Parathyroid adenoma (tissue), 2 donors: ENCODE measurements around the gene ZCCHC14.
"Not testable (repeated sequence)": the region's sequence is repeated elsewhere in the genome, so short reads cannot be mapped to it uniquely, and the experiment has no call there.

ENCODE experiments used
- H2AFZ ChIP-seq: fragments of 300-600 bp; sonication (generic); one replicate; pipeline ENCODE4 v1.7.0; 2017; ENCODE audit warnings: antibody characterized with exemption, mild to moderate bottlenecking
- H3K27ac ChIP-seq: fragments of 300-600 bp; sonication (generic); one replicate; pipeline ENCODE4 v1.7.0; 2017
- H3K27me3 ChIP-seq: fragments of 300-600 bp; sonication (generic); one replicate; pipeline ENCODE4 v1.7.0; 2017; ENCODE audit warnings: low read length; ENCODE audit not compliant: control insufficient read depth, insufficient read depth
- H3K36me3 ChIP-seq: fragments of 300-600 bp; sonication (generic); one replicate; pipeline ENCODE4 v1.7.0; 2017; ENCODE audit warnings: low read length; ENCODE audit not compliant: control insufficient read depth, insufficient read depth
- H3K4me1 ChIP-seq: fragments of 300-600 bp; sonication (generic); one replicate; pipeline ENCODE4 v1.7.0; 2017; ENCODE audit warnings: control low read depth
- H3K4me2 ChIP-seq: fragments of 300-600 bp; sonication (generic); one replicate; pipeline ENCODE4 v1.7.0; 2017; ENCODE audit warnings: low read length
- H3K4me3 ChIP-seq: fragments of 300-600 bp; sonication (generic); one replicate; pipeline ENCODE4 v1.7.0; 2017; ENCODE audit warnings: low read depth, low read length
- H3K79me2 ChIP-seq: fragments of 300-600 bp; sonication (generic); one replicate; pipeline ENCODE4 v1.7.0; 2017; ENCODE audit warnings: control low read depth
- H3K9ac ChIP-seq: fragments of 300-600 bp; sonication (generic); one replicate; pipeline ENCODE4 v1.7.0; 2017; ENCODE audit warnings: mild to moderate bottlenecking
- H3K9me3 ChIP-seq: fragments of 300-600 bp; sonication (generic); one replicate; pipeline ENCODE4 v1.7.0; 2017; ENCODE audit warnings: low read length; ENCODE audit not compliant: control insufficient read depth
- TF ChIP-seq, protein P1 (sequence below): fragments of 300-600 bp; sonication (generic); IDR thresholded peaks from one replicate; pipeline ENCODE4 v1.7.0; 2017; ENCODE audit warnings: antibody characterized with exemption, mild to moderate bottlenecking
- donor health status: primary hyperparathyroidism.

The ZCCHC14 gene

DNA sequence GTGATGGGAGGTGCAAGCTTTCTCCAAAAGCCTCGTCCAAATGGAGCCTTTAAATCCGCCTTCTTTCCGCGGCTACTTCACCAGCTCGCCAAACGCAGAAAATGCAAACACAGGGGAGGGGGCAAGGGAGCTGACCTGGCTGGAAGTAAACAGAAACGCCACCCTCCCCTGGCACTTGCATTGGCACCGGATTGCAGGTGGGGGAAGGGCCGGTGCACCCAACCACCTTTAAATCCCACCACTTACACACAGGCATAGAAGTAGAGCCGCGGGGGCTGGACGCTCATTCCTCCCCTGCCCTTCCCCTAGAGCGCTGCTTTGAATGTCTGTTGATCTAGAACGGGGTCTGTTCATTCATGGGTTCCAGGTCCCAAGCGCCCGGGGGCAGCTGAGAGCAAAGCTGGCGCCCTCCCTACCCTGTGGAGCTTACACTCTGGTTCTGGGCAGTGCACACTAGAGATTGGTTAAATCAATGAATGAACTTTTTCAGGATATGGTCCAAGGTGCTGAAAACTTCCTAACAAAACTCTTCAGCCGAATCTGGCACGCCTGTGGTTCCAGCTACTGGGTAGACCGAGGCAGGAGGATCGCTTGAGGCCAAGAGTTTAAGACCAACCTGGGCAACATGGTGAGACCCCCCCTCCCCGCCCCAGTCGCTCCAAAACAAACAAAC is 920 bp upstream of the ZCCHC14 start:
- no peak overlapping the region for H3K9ac ChIP-seq

DNA sequence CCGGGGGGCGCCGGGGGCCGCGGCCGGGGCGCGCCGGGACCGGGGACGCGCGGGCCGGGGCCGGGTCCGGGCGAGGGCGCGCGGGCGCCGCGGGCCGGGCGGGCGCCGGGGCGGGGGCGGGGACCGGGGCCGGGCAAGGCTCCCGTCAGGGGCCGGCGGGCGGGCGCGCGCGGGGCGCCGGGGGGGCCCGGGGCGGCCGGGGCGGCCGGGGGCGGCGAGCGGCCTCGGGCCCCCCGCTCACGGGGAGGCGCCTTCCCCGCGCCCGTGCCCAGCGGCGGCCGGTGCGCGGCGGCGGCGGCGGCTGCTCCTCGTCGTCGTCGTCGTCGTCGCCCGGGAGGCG is 563 bp downstream of the ZCCHC14 start:
- peaks cover 26% of the 10 kb centered on the region for H3K4me1 ChIP-seq
- H3K9me3 ChIP-seq, result no peaks in the 10 kb centered on the region
- H3K4me2 ChIP-seq, result no peak overlapping the region
- H3K79me2 ChIP-seq, result peaks cover 17% of the 10 kb centered on the region
- no peaks in the 10 kb centered on the region for H3K27me3 ChIP-seq
- no peak overlapping the region for H3K4me3 ChIP-seq
- H2AFZ ChIP-seq, result no peak overlapping the region
- no peak overlapping the region for H3K9ac ChIP-seq
- H3K27ac ChIP-seq, result no peak overlapping the region
- H3K36me3 ChIP-seq, result no peaks in the 10 kb centered on the region
- TF ChIP-seq, protein P1, sequence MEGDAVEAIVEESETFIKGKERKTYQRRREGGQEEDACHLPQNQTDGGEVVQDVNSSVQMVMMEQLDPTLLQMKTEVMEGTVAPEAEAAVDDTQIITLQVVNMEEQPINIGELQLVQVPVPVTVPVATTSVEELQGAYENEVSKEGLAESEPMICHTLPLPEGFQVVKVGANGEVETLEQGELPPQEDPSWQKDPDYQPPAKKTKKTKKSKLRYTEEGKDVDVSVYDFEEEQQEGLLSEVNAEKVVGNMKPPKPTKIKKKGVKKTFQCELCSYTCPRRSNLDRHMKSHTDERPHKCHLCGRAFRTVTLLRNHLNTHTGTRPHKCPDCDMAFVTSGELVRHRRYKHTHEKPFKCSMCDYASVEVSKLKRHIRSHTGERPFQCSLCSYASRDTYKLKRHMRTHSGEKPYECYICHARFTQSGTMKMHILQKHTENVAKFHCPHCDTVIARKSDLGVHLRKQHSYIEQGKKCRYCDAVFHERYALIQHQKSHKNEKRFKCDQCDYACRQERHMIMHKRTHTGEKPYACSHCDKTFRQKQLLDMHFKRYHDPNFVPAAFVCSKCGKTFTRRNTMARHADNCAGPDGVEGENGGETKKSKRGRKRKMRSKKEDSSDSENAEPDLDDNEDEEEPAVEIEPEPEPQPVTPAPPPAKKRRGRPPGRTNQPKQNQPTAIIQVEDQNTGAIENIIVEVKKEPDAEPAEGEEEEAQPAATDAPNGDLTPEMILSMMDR, result no peak

More for the DNA sequence above, 920 bp upstream of the ZCCHC14 start:
- H3K27me3 ChIP-seq, result no peaks in the 10 kb centered on the region
- peak overlapping the region; percentile 73 for H3K4me2 ChIP-seq
- peak overlapping the region; percentile 50 for H3K4me3 ChIP-seq
- no peaks in the 10 kb centered on the region for H3K36me3 ChIP-seq
- no peak overlapping the region for H3K27ac ChIP-seq
- H3K79me2 ChIP-seq, result peaks cover 13% of the 10 kb centered on the region
- H3K4me1 ChIP-seq, result peaks cover 19% of the 10 kb centered on the region
- no peaks in the 10 kb centered on the region for H3K9me3 ChIP-seq
- TF ChIP-seq, protein P1, result no peak
- H2AFZ ChIP-seq, result peak overlapping the region; percentile 95

DNA sequence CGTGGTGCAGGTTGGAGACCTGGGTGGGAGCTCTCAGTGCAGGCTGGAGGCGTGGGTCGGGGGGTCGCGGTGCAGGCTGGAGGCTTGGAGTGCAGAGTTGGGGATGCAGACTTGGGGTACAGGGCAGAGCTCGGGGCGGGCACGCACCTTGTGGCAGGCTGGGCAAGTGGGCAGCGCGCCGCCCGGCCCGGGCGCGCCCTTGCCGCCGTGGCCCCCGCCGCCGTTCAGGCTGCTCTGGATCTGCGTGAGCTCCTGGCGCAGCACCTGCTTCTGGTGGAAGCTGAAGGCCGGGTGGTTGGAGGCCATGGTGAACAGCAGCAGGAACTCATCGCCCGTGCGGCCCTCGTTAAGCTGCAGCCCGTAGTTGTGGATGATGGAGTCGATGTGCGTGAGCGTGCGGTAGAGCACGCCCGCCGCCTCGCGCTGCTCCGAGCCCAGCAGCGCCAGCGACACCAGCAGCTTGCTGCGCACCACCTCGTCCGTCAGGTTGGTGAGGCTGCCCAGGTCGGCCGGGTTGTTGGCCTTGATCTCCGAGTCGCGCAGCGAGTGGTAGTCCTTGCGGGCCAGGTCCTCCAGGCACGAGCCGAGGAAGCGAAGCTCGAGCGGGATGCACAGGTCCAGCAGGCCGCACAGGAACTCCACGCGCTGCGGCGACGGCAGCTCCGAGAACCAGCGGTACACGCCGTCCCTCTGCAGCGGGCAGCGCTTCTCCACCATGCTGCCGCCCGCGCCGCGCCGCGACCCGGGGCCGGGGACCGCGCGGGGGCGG is 1.1 kb downstream of the ZCCHC14 start:
- TF ChIP-seq, protein P1, result peak; percentile 8
- Histone ChIP-seq H3K4me3 (peak overlapping the region; percentile 36), H3K79me2 (peaks cover 18% of the 10 kb centered on the region), H3K4me1 (peaks cover 29% of the 10 kb centered on the region), H2AFZ (no peak overlapping the region), H3K36me3 (no peaks in the 10 kb centered on the region), H3K4me2 (peak overlapping the region; percentile 82), H3K27ac (peak overlapping the region; percentile 57), H3K27me3 (no peaks in the 10 kb centered on the region), H3K9ac (no peak overlapping the region), H3K9me3 (no peaks in the 10 kb centered on the region)

DNA sequence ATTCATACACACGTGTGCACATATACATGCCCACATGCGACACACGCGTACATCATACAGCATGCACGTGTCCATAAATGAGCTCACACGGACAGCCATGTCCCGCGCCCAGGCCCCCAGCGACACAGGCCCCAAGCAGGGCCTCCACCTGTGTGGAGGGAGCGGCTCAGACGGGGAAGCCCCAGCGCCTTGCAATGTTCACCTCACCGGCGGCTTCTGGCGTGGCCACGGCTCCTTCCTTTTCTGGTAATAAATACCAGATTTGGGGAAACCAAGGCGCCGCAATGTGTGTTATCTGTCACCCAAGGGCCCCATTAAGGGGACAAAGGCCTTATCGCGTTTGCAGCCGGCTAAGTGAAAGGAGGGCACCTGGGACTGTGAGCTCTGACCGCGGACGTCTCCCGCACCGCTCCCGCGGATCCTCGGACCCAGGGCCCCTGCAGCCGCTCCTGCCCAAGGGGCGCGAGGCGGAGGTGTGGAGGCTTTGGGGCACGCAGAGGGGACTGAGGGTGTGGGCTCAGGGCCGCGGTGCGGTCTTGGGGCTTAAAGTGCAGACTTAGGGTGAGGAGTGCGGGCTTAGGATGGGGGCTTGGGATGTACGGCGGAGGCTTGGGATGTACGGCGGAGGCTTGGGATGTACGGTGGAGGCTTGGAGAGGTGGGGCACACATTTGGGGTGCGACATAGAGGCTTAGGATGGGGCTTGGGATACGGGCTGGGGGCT is 1.9 kb downstream of the ZCCHC14 start:
- Histone ChIP-seq H3K4me2 (peak overlapping the region; percentile 82), H3K4me1 (peaks cover 35% of the 10 kb centered on the region), H3K4me3 (peak overlapping the region; percentile 36), H3K79me2 (peaks cover 18% of the 10 kb centered on the region)
- H3K9ac ChIP-seq, H2AFZ ChIP-seq, H3K27me3 ChIP-seq, H3K9me3 ChIP-seq, H3K27ac ChIP-seq, H3K36me3 ChIP-seq: not testable (repeated sequence)

- H2AFZ ChIP-seq, result no peak overlapping the region
- H3K4me2 ChIP-seq, result peak overlapping the region; percentile 82
- H3K9ac ChIP-seq, result no peak overlapping the region
- H3K36me3 ChIP-seq, result no peaks in the 10 kb centered on the region
- H3K4me3 ChIP-seq, result peak overlapping the region; percentile 36
- no peaks in the 10 kb centered on the region for H3K9me3 ChIP-seq
- H3K79me2 ChIP-seq, result peaks cover 18% of the 10 kb centered on the region
- H3K4me1 ChIP-seq, result peaks cover 36% of the 10 kb centered on the region
- TF ChIP-seq, protein P1, result no peak
- H3K27ac ChIP-seq, result no peak overlapping the region
- no peaks in the 10 kb centered on the region for H3K27me3 ChIP-seq
Measured at GRCh38 chr16:87490096-87490798, 2.6 kb downstream of the ZCCHC14 start.
